ENCODE measurements around the gene PTGIS.

Gene PTGIS

DNA sequence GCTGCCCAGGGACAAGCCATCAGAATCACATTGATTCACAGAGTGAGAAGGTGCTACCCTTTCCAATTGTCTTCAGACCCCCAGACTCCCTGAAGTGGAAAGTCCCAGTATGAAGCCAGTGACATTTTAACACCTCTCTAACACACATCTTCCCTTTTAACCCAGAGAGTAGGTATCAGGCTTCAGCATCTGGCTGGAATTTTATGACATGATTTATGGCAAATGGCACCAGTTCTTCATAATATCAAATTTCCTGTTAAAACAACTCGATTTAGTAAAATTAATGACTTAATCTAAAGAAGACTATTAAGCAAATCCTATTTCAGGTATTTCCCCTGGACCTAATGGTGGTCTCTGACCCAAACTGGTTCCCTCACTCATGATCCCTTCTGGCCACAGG is 110.5 kb downstream of the PTGIS start:
- H3K27ac ChIP-seq: no peak overlapping the region
- TF ChIP-seq CTCF (conservative IDR thresholded peaks at IDR 0.05) (no peak), ZFX (IDR thresholded peaks at IDR 0.05) (no peak)

GRCh38 chr20:49456646-49457045 is 111.3 kb downstream of the PTGIS start:
- no peak overlapping the region for H3K27ac ChIP-seq
- TF ChIP-seq ZFX (IDR thresholded peaks at IDR 0.05) (no peak), CTCF (conservative IDR thresholded peaks at IDR 0.05) (no peak)

DNA sequence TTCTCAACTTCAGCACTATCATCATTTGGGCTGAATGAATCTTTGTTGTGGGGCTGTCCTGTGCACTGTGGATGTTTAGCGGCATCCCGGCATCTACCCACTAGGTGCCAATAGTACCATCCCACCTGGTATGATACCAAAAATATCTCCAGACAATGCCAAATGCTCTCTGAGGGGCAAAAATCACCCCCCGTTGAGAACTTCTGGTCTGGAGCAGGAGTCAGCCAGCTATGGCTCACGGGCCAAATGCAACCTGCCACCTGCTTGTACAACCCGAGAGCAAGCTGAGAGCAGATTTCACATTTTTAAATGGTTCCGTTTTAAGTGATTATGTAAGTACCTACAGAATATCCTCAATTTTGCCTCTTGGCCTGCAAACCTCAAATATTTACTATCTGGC is 112.2 kb downstream of the PTGIS start:
- TF ChIP-seq CTCF (conservative IDR thresholded peaks at IDR 0.05) (no peak), ZFX (IDR thresholded peaks at IDR 0.05) (no peak)

More for the DNA sequence above, 112.2 kb downstream of the PTGIS start:
- H3K27ac ChIP-seq: no peak overlapping the region

Data from C4-2B (cell line).